ENCODE measurements around the gene PIP5K1C. TPM values are rescaled to one million over a fixed set of nuclear protein-coding genes. Genes with fewer than 3 reads are reported as not detected.

The PIP5K1C gene
- polyA plus RNA-seq (ENCODE audit: insufficient read length in 12 of 12), result 10 to 100 TPM in 11 of 12 donors, not detected in 1; 16.0 to 30.4 (median 19.9) TPM
- long read RNA-seq, donor 1, full-length matches to known transcripts, result 4 of 4 reads
- long read RNA-seq, donor 1, partial matches to known transcripts, result 0 of 4 reads
- long read RNA-seq, donor 1, other reads (novel, unspliced or antisense), result 0 of 4 reads
- long read RNA-seq, donor 2, full-length matches to known transcripts, result 1 of 1 reads
- long read RNA-seq, donor 2, partial matches to known transcripts, result 0 of 1 reads
- long read RNA-seq, donor 2, other reads (novel, unspliced or antisense), result 0 of 1 reads
- long read RNA-seq, donor 3, result 0 reads
- long read RNA-seq, donor 4, partial matches to known transcripts, result 0 of 1 reads
- long read RNA-seq, donor 4, other reads (novel, unspliced or antisense), result 0 of 1 reads
- long read RNA-seq, donor 5, full-length matches to known transcripts, result 6 of 6 reads
- long read RNA-seq, donor 5, partial matches to known transcripts, result 0 of 6 reads
- long read RNA-seq, donor 5, other reads (novel, unspliced or antisense), result 0 of 6 reads
- long read RNA-seq, donor 6, partial matches to known transcripts, result 0 of 3 reads
- long read RNA-seq, donor 6, other reads (novel, unspliced or antisense), result 0 of 3 reads
- long read RNA-seq, donor 7, full-length matches to known transcripts, result 2 of 2 reads
- long read RNA-seq, donor 7, partial matches to known transcripts, result 0 of 2 reads
- long read RNA-seq, donor 7, other reads (novel, unspliced or antisense), result 0 of 2 reads
- long read RNA-seq, donor 8, full-length matches to known transcripts, result 3 of 3 reads
- long read RNA-seq, donor 8, partial matches to known transcripts, result 0 of 3 reads
- long read RNA-seq, donor 8, other reads (novel, unspliced or antisense), result 0 of 3 reads
- long read RNA-seq, donor 9, partial matches to known transcripts, result 0 of 2 reads
- long read RNA-seq, donor 9, other reads (novel, unspliced or antisense), result 0 of 2 reads
- long read RNA-seq, donor 10, full-length matches to known transcripts, result 2 of 2 reads
- long read RNA-seq, donor 10, partial matches to known transcripts, result 0 of 2 reads
- long read RNA-seq, donor 10, other reads (novel, unspliced or antisense), result 0 of 2 reads
- long read RNA-seq, donor 11, result 0 reads

- DNase-seq, result peak; percentile 89
Measured at GRCh38 chr19:3700242-3701032, at the start of gene PIP5K1C. PIP5K1C (minus strand) TSS chr19:3700468; CDS start chr19:3700390, 78 bp downstream.

- no peak for DNase-seq
Measured at GRCh38 chr19:3748965-3749364, 48.7 kb upstream of the PIP5K1C start.

GRCh38 chr19:3746371-3747056, 46.2 kb upstream of the PIP5K1C start:
- no peak for DNase-seq

- no peak for DNase-seq
Measured at GRCh38 chr19:3745363-3746045, 45.2 kb upstream of the PIP5K1C start.

- no peak for DNase-seq
Measured at GRCh38 chr19:3743486-3743885, 43.2 kb upstream of the PIP5K1C start.

- no peak for DNase-seq
Measured at GRCh38 chr19:3740431-3740830, 40.2 kb upstream of the PIP5K1C start.

- DNase-seq, result no peak
Measured at GRCh38 chr19:3738477-3739220, 38.4 kb upstream of the PIP5K1C start.

- no peak for DNase-seq
Measured at GRCh38 chr19:3737487-3738205, 37.4 kb upstream of the PIP5K1C start.

- DNase-seq, result no peak
Measured at GRCh38 chr19:3736106-3736724, 35.9 kb upstream of the PIP5K1C start.

- DNase-seq, result no peak
Measured at GRCh38 chr19:3734310-3734600, 34.0 kb upstream of the PIP5K1C start.

GRCh38 chr19:3733549-3734309, 33.5 kb upstream of the PIP5K1C start:
- DNase-seq, result no peak

GRCh38 chr19:3732108-3732507, 31.8 kb upstream of the PIP5K1C start:
- no peak for DNase-seq

- no peak for DNase-seq
Measured at GRCh38 chr19:3730457-3730958, 30.2 kb upstream of the PIP5K1C start.

- DNase-seq, result no peak
Measured at GRCh38 chr19:3725640-3726310, 25.5 kb upstream of the PIP5K1C start.

GRCh38 chr19:3725121-3725520, 24.9 kb upstream of the PIP5K1C start:
- no peak for DNase-seq

GRCh38 chr19:3723883-3724282, 23.6 kb upstream of the PIP5K1C start:
- DNase-seq, result no peak

- DNase-seq, result no peak
Measured at GRCh38 chr19:3723110-3723488, 22.8 kb upstream of the PIP5K1C start.

Measured in muscle of arm (tissue), 14 donors.